HG02973 (cell line): ENCODE data around the gene KISS1R.

Experiments used
- ATAC-seq: cut with Tn5 transposase; IDR thresholded peaks from one replicate; pipeline ENCODE4 v1.9.1; 2021; ENCODE audit warnings: moderate library complexity; ENCODE audit not compliant: unreplicated experiment

KISS1R gene

GRCh38 chr19:919199-920050 is 2.3 kb downstream of the KISS1R start:
- ATAC-seq: no peak

GRCh38 chr19:920051-920864 is 3.1 kb downstream of the KISS1R start:
- ATAC-seq: no peak

GRCh38 chr19:924553-925086 is 7.5 kb downstream of the KISS1R start:
- ATAC-seq: no peak

GRCh38 chr19:925087-925525 is 8.0 kb downstream of the KISS1R start:
- peak; percentile 30 for ATAC-seq

GRCh38 chr19:925526-926322 is 8.6 kb downstream of the KISS1R start, which contains the start of gene ARID3A:
Gene ARID3A, plus strand, starts transcription at chr19:926035. Its CDS starts 3,494 bp downstream, at chr19:929529.
- ATAC-seq: peak; percentile 41

GRCh38 chr19:926323-926588 is 9.1 kb downstream of the KISS1R start:
- no peak for ATAC-seq

GRCh38 chr19:926589-927350 is 9.6 kb downstream of the KISS1R start:
- ATAC-seq: no peak

GRCh38 chr19:927351-927779 is 10.2 kb downstream of the KISS1R start:
- ATAC-seq: no peak

GRCh38 chr19:927780-928401 is 10.8 kb downstream of the KISS1R start:
- ATAC-seq: no peak

GRCh38 chr19:928471-929202 is 11.5 kb downstream of the KISS1R start:
- ATAC-seq: no peak

GRCh38 chr19:929203-929890 is 12.2 kb downstream of the KISS1R start:
- no peak for ATAC-seq

- ATAC-seq: no peak
Measured at GRCh38 chr19:929891-930258, 12.7 kb downstream of the KISS1R start.

GRCh38 chr19:931860-932647 is 14.9 kb downstream of the KISS1R start:
- no peak for ATAC-seq

GRCh38 chr19:932648-933552 is 15.8 kb downstream of the KISS1R start:
- ATAC-seq: no peak

- no peak for ATAC-seq
Measured at GRCh38 chr19:933553-933882, 16.4 kb downstream of the KISS1R start.

GRCh38 chr19:934197-934840 is 17.2 kb downstream of the KISS1R start:
- no peak for ATAC-seq
